ENCODE measurements around the gene FPR1. TPM values are rescaled to one million over a fixed set of nuclear protein-coding genes. Genes with fewer than 3 reads are reported as not detected.

FPR1 gene
- total and polyA plus RNA-seq, 2 of the 8 experiments (the other 6 are each of a cell fraction or from before 2014, with no cell fraction given): 0.11 TPM; not detected in 1

DNA sequence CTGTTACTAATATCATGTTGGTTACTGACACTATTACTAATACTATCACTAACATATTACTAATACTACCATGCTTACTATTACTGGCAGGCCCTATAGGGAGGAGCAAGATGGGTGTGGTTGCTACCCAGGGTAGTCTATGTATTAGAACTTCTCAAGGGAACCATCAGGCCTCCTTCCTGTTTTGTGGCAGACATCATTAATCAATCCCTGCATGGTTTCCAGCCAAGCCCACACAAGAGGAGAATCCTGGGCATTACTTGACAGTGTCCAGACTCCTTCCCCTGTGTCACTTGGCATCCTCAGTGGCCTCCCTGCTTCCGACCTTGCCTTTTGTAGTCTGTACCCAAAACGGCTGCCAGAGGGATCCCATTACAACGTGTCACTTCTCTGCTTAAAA, 36.8 kb downstream of the FPR1 start (continued):
- no peak for TF ChIP-seq CHD7 (IDR thresholded peaks at IDR 0.05; ENCODE audit: insufficient replicate concordance, low read length)
- TF ChIP-seq SIRT6 (IDR thresholded peaks at IDR 0.05; ENCODE audit: low read length): no peak
- TF ChIP-seq ASH2L (IDR thresholded peaks at IDR 0.05; ENCODE audit: low read length): no peak
- no peak for TF ChIP-seq CTBP2 (IDR thresholded peaks at IDR 0.05; ENCODE audit: borderline replicate concordance, insufficient read depth, insufficient read length, low read length)
- no peak for TF ChIP-seq CBX5 (IDR thresholded peaks at IDR 0.05; ENCODE audit: low read depth, low read length)
- no peak for TF ChIP-seq SIX5 (IDR thresholded peaks at IDR 0.05; ENCODE audit: low read depth, low read length)
- no peak for TF ChIP-seq RAD21 (IDR thresholded peaks at IDR 0.05 in 1 of 2, conservative IDR thresholded peaks at IDR 0.05 in 1 of 2; ENCODE audit: low read depth in 2 of 2, low read length in 2 of 2)
- TF ChIP-seq RNF2 (IDR thresholded peaks at IDR 0.05; ENCODE audit: borderline replicate concordance, low read depth, low read length, missing control alignments, poor library complexity, severe bottlenecking): no peak
- TF ChIP-seq POLR2A (IDR thresholded peaks at IDR 0.05; ENCODE audit: control extremely low read depth in 1 of 2, low read depth in 2 of 2, low read length in 2 of 2): no peak
- no peak for TF ChIP-seq RBBP5 (IDR thresholded peaks at IDR 0.05; ENCODE audit: borderline replicate concordance, low read depth, low read length)
- no peak for TF ChIP-seq KDM4A (IDR thresholded peaks at IDR 0.05; ENCODE audit: low read depth, low read length, severe bottlenecking)
